ENCODE results near the gene HMGB1.

GRCh38 chr13:30418717-30419459, 46.8 kb downstream of the HMGB1 start:
- TF ChIP-seq CTCF (conservative IDR thresholded peaks at IDR 0.05 in 1 of 2, IDR thresholded peaks at IDR 0.05 in 1 of 2; ENCODE audit: low read depth in 1 of 2, low read length in 2 of 2) = no peak
- TF ChIP-seq EZH2 (IDR thresholded peaks at IDR 0.05; ENCODE audit: low read length, missing control alignments) = no peak

All from fibroblast of lung (primary cell).